GM21528 (cell line): Measurements from ENCODE around the gene ZNF644.

Experiments
- ATAC-seq: cut with Tn5 transposase; IDR thresholded peaks from one replicate; pipeline ENCODE4 v1.9.1; 2021; ENCODE audit warnings: mild to moderate bottlenecking, moderate library complexity; ENCODE audit not compliant: unreplicated experiment, low FRiP score

The ZNF644 gene

DNA sequence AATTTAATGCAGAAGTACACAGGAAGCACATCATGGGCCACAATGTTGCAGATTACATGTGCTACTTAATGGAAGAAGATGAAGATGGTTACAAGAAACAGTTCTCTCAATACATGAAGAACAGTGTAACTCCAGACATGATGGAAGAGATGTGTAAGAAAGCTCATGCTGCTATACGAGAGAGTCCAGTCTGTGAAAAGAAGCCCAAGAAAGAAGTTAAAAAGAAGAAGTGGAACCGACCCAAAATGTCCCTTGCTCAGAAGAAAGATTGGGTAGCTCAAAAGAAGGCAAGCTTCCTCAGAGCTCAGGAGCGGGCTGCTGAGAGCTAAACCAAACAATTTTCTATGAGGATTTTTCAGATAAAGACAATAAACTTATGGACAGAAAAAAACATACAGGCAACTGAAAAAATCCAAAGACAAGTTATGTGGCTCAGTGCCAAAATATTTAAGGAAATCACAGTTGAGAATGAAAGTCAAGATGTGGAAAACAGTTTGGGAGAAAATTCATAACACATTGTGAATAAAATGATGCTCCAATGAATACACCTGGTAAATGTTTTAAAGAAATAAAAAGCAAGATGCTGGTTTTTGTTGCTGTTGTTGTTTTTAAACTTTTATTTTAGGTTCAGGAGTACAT, 2.8 kb upstream of the ZNF644 start:
- no peak for ATAC-seq

DNA sequence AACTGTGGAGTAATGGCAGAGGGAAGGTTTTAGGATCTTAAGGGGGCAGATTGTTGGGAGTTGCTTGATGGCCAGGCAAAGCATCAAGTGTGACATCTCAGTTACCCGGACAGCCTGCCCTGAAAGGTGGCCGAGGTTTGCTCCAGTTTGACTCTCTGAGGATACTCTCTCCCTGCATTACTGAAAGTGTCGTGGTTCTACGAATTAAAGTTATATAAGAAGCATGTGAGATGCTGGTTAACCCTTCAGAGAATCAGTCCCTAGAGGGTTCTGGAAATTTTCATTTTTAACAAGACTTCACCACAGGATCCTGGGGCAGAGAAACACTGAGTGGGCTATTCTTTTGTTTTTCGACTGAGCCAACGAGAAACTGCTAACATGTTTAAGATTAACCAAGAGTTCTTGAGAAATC, 689 bp upstream of the ZNF644 start:
- ATAC-seq, result peak; percentile 12

DNA sequence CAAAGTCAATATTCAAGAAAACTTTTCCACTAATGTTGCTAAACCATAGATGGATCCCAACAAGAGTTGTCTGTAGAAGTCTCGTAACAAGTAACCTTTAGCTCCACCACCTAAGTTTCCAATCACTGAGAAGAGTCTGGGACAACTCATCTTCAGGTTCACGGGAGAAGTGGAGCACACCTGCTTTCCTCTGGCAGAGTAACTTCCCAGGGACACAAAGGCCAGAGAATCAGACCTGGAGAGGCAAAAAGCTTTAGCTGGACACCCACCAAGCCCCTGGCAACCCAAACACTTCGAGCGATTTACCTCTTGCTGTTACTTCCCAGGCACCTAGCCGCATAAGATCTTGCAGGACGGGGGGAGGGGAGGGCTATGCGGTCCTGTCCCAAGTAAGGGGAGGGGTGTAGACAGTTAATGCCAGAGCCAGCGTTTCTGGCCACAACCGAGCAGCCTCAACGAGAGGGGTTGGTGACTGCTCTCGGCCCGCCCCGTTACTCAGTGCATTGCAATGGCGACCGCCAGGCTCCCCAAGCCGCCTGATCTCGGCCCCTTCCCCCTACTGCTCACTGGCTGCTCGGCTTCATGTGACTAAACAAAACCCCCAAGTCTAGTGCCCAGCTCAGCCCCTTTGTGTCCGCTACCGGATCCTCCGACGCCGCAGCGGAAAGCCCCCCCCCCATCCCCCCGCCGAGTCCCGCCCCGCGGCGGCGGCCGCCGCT, 709 bp downstream of the ZNF644 start:
- peak; percentile 41 for ATAC-seq

DNA sequence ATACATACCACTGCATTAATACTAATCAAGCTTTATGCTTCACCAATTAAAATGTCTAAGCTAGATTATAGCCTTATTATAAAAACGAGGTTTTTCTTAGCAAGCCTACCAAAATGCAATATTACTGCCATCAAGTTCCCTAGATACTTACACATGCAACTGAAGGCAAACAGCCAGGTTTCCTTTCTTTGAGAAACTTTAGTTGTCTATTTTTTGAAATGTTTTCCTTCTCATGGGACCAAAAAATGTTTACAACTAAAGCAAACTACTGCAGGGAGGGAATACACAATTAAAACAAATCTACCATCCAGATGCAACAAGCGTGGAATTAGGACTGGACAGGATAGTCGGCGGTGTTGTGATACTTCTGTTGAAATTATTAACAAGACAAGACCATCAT, 1.3 kb downstream of the ZNF644 start:
- ATAC-seq, result no peak

DNA sequence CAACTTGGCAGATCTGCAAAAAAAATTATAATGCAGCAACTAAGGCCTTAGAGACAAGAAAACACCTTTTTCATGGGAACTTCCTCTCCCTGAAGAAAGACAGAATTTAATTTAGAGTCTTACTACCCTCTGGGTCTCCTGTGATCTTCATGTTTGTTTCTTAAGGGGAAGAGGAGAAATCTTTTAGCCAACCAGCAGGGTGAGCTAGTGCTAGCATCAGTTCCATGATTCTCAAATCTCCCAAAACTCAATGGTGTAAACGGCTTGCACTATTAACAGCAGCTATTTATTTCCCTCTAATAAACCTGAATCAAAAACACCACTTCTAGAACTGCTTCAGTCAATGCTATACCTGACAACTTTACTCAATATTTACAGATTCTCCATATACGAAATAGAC, 3.8 kb downstream of the ZNF644 start:
- ATAC-seq, result no peak

DNA sequence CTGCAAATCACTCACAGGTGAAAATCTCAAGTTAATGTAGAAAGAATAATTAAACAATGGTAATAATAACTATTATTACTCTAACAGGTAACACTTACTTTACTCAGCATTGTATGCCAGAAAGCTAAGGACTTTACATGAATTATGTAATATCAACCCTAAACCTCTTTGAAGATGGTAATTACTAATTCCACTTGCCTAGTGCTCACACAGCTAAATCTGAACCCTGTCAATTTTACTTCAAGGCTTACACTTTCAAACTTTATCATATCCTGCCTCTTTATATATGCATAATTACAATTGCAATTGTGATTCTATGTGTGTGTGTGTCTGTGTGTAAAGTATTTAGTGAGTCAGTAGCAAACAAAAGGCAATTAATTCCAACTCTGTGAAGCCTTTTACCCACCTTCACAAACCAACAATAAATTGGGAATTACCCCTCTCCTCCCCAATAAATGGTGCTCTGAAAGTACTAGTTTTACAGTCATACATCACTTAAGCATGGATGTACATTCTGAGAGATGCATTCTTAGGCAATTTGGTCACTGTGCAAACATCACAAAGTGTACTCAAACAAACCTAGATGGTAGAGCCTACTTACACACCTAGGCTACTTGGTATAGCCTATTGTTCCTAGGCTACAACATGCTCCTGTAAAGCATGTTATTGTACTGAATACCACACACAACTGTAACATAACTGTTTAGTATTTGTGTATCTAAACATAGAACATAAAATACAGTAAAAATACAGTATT, 5.9 kb downstream of the ZNF644 start:
- no peak for ATAC-seq

DNA sequence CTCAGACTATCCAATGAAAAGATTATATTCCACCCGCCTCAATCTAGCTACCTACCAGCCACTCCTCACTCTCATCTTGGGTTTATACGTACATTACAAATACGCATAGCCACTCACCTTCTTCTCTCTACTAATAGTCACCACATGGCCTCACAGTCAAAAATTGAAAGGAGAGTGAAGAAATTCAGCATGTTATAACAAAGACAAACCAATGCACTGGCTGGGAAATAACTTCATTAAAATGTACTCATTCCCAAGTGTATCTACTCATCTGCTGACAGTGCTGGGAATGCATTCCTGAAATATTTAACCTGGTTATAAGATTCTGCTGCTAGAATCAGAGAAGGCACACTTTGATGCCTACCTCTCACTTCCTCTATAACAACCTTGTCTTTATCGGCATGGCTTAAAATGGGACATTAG, 6.5 kb downstream of the ZNF644 start:
- ATAC-seq, result no peak

DNA sequence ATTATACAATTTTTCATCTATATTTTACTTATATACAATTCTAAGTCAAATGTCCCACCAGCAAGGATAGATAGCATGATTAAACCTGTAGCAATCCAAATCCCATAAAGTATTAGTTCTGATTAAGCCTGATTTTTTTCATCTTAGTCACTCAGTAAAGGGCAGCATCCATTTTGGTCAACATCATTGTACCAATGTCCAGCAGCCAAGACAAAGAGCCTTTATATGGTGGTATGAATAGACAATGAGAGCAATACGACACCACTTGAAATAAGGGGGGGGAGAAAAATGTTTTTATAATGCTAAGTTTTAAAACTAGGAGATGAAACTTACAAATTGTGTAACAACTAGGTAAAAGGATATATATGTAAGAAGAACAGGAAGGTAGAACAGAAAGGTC, 7.4 kb downstream of the ZNF644 start:
- no peak for ATAC-seq

DNA sequence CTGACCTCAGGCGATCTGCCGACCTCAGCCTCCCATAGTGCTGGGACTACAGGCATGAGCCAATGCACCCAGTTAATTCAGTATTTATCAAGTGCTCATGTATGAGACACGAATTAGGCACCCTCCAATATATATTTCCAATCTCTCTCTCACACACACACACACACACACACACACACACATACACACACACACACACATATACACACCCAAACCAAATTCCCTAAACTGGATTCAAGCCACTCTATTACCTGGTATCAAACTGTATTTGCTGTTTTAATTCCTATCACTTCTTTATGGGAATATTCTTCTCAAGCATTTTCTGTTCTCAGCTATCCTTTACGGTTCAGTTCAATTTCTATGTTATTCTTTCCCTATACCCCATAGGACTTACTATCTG, 8.5 kb downstream of the ZNF644 start:
- ATAC-seq, result no peak

DNA sequence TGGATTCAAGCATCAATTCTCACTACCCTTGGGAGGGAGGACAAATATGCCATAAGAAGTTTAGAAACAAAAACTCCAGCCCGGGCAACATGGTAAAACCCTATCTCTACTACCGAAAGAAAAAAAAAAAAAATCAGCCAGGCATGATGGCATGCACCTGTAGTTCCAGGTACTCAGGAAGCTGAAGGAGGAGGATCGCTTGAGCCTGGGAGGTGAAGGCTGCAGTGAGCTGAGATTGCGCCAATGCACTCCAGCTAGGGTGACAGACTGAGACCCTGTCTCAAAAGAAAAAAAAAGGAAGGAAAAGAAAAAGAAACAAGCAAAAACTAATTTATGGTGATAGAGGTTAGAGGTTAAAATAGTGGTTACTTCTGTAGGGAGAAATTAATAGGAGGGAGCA, 9.6 kb downstream of the ZNF644 start:
- ATAC-seq, result no peak

DNA sequence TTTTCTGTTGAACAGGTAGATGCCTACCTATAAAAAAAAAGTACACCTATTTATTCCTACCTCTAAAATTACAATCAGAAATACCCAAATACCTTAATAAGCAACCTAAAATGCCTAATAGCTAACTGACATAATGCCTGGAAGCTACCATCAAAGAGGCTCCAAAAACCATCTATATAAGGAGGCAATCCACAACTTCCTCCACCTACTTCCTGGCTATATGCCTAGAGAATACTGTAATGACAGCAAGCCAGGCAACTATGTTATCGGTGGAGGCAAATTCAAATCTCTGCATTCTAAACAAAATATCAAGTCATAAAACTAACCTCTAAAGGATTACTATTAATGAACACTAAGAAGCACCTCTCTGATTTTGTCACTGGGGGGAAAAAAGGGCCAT, 10.1 kb downstream of the ZNF644 start:
- ATAC-seq, result no peak

DNA sequence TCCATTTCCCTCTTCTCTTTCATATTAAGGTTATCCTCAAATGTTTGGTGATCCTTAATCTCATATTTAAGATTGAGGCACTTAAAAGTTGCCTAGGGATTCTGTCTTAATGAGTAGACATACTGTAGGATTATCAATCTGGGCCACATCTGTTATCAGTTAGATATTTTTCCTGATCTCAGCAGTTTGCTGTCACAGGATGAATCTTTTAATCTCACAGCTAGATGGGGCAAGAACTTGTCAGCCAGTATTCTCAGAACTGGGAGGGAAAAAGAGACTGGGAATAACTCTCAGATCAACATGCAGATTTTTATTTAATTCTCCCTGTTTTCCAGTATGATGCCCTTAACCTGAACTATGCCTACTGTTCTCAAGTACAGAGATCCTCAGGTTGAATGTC, 14.0 kb downstream of the ZNF644 start:
- no peak for ATAC-seq

DNA sequence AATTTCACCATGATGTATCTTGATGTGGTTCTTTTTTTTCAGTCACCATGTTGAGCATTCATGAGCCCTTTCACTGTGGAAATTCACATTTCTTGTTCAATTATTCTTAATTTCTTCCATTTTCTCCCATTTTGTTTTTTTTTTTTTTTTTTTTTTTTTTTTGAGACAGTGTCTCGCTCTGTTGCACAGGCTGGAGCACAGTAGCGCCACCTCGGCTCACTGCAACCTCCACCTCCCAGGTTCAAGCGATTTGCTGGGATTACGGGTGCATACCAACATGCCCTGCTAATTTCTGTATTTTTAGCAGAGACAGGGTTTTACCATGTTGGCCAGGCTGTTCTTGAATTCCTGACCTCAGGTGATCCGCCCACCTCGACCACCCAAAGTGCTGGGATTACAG, 14.7 kb downstream of the ZNF644 start:
- no peak for ATAC-seq

DNA sequence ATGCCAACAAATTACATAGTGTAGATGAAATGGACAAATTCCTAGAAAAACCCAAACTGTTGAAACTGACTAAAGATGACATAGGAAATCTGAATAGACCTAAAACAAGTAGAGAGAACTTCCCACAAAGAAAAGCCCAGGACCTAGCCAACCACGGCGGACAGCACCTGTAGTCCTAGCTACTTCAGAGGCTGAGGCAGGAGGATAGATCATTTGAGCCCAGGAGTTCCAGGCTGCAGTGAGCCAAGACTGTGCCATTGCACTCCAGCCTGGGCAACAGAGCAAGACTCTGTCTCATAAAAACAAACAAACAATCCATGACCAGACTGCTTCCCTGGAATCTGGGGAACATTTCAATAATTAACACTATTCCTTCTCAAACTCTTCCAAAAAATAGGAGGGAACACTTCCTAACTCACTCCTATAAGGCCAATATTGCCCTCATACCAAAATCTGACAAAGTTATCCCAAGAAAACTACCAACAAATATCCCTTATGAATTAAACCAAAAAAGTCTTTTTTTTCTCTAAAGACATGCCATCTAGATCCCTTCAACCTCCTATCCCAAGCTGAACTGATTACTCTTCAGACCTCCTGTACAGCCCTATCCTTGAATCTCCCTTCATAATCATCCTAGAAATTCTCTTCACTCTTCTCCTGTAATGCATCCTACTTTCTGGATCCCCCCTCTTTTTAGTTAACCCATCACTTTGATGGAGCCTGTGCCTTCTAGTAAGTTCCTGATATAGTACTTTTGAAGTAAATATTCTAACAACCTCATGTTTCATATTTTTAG, 15.5 kb downstream of the ZNF644 start:
- ATAC-seq, result no peak

DNA sequence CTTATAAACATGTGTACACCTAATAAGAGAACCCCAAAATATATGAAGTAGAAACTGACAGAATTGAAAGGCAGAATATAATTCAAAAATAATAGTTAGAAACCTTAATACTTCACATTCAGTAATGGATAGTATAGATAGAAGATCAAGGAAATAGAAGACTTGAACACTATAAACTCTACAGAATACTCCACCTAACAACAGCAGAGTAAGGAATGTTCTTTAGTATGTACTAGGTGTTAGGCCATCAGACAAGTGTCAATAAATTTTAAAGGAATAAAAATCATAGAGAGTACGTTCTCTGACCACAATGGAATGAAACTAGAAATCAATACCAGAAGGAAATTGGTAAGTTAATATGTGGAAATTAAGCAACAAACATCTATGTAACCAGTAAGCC, 16.6 kb downstream of the ZNF644 start:
- ATAC-seq, result no peak

DNA sequence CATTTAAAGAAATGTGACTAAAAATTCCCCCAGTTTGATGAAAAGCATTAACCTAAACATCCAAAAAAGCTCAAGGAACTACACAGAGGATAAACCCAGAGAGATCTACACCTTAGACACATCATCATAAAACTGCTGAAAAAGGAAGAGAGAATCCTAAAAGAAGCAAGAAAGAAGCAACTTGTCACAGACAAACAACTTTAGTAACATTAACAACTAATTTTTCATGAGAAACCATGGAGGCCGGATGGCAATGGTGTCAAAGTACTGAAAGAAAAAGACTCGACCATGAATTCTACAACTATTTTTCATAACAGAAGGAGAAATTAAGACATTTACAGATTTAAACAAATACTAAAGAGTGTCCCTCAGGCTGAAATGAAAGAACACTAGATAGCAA, 17.7 kb downstream of the ZNF644 start:
- ATAC-seq, result no peak

DNA sequence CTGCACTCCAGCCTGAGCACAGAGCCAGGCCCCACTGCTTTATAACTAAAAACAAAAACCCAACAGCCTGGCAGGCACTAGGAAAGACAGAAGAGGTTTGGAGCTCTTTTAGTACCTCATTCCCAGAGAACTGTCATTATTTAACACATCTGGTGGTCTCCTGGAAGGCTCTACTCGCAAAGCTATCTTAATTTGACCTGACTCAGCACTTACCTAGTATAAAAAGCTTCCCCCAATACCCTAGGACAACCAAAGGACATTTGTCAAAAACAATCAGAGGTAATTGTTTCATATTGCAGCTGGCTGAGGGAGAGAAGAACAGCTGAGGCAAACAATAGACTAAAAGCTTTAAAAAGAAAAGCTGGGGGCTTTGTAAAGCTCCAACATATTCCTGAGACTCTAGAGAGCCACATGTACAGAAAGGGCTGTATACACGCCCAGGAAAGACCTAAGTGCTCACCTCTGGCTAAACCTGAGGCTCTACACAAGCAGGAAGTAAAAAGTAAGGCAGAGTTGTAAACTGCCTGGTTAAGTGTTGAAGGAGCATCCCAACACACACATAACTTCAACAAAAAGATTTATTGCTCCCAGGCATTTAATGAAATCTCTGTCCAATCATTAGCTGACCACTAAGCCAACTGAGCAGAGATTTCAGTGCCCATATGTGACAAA, 25.0 kb downstream of the ZNF644 start:
- no peak for ATAC-seq

DNA sequence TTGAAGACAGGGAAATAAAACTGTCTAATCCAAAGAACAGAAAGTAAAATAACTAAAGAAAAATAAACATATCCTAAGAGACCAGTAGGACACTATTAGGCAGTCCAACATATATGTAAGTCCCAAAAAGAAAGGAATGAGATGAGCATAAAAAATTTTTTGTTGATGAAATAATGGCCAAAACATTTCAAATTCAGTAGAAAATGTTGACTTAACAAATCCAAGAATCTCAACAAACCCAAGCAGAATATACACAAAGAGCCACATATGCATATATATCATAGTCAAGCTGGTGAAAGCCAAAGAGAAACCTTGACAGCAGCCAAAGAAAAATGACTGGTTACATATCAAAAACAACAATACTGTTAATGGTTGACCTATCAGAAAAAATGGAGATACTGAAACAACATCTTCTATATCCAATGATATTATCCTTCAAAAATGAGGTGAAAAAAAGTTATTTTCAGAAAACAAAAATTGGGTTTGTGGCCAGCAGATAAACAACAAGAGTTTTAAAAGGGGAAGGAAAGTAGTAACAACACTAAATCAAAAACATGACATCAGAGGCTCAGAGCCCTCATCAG, 26.4 kb downstream of the ZNF644 start:
- ATAC-seq, result no peak

DNA sequence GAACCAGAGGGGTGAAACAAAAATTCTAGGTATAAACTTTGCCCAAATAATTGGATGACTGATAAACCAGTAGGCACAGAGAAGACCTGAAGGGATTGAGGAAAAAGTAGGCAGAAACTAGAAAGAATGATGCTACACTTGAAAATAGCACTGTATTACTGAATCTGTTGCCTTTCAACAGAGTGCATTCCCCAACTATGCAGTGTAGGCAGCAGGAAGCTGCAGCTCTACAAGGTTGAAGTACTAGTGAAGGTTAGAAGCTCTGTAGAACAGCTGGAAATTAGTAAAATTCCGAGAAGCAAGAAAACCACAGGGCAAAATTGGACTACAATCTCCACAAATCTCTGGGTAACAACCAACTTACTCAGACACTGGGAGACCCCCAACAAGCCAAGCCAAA, 27.4 kb downstream of the ZNF644 start:
- no peak for ATAC-seq

DNA sequence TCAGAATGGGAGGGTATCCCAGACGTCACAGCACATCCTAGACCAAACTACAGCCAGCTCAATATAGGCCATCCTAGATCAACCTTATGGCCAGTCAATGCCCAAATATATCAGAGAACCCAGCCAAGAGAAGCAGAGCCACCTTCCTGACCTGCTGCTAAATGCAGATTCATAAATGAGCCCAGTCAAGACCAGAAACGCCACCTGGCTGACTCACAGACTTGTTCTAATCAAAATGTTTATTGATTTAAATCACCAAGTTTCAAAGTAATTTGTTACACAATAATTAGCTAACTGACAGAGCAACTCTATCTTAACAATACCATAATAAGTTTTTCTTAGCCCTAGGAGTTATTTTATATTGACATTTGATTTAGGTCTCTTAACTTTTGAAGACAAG, 28.6 kb downstream of the ZNF644 start:
- ATAC-seq, result no peak
